ENCODE results near the gene BICD1.

BICD1 gene

DNA sequence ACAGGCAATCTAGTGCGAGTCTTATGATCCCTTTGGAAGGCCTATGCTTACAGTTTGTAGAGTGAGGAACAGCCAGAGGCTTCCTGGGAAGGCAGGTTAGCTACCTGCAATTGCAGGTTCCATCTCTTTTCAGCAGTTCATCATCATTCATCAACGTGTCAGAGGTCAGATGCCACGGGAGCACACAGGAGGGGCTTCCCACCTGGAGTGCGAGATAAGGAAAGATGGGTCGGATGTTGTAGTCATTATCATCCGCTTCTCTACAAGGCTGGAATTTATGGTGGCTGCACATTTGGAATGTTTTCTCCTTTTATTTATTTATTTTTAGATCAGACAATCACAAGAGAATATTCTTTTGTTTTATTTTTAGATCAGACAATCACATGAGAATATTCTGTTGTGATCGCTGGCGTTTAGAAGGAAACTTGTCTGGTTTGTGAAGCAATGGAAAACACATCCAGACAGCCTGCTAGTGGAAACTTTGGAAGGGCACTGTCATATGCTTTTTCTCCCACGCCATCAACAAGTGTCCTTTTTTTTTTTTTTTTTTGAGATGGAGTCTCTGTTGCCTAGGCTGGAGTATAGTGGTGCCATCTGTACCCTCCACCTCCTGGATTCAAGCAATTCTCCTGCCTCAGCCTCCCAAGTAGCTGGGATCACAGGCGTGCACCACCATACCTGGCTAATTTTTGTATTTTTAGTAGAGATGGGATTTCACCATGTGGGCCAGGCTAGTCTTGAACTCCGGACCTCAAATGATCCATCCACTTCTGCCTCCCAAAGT, 1.9 kb upstream of the BICD1 start:
- DNase-seq (ENCODE audit: low spot score) = no peak

DNA sequence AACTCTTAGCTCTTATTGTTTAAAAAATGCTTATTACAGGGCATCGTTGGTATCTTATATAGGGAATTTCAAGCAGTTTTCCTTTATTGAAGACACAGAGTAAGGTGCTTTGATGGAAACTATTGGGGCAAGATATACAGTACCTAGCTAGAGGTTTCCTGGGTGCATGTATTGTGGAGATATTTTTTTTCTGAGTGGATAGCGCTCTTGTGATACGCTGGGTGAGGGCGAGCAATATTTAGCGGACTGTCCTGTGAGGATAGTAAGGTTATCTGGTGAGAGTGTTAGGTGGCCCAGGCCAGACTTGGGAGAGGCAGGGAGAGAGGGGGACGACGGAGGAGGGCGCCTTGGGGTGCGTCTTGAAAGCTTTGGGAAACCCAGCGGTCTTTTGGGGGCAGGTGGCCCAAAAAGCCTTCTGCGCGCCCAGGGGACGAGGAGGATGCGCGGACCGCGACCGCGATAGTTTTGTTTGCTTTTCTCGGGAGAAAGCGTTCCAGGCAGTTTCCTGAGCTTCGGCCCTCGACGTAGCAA, 596 bp upstream of the BICD1 start:
- DNase-seq (ENCODE audit: low spot score) = no peak

DNA sequence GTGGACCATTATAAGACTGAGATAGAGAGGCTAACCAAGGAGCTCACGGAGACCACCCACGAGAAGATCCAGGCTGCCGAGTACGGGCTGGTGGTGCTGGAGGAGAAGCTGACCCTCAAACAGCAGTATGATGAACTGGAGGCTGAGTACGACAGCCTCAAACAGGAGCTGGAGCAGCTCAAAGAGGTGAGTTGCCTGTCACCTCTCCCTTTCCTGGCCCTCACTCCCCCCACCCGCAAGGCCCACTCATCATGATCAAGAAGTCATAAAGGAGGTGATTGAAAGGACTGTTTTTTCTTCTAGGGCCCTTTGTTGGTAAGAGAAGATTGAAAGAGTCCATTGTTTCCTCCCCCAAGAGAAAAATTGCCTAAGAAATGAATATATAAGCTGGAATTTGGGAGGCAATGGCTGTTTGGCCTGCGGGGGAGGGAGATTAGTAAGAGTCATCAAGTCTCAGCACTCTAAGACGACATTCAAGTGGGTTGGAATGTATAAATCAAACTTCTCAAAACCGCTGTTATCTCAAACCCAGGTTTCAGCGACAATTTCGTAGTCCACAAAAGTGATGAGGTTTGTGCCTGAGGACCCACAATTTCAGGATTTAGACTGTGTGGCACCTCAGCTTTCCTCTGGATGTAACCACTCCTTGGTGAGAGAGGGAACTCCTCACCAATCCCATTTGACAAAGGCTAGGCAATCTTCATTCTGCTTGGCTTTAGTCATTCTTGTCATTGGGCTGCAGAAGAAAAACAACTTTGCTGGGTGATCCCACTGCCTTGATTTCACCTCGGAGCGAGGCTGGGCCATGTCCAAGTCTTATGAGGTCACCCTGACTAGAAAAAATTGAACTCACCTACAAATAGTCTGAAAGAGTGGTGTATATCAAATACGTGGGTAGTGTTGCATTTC, 966 bp downstream of the BICD1 start:
- peak; percentile 43 for DNase-seq (ENCODE audit: low spot score)

DNA sequence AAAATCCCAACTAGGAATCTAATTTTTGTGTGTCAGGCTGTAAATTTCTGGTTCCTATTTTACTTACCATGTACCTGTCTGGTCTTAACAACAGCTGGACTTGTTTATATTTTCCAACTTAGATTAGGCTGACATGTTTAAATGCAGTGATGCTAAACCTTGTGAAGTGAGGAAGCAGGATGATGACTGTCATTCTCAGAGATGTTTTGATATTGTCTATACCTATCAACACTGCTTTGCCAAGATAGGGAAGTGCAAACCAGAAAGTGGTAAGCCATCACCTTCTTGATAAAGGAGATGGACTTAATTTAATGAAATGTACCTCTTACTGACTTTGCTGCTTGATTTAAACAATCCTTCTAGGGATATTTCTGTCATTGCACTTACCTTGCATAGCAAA, 2.1 kb downstream of the BICD1 start:
- no peak for DNase-seq (ENCODE audit: low spot score)

DNA sequence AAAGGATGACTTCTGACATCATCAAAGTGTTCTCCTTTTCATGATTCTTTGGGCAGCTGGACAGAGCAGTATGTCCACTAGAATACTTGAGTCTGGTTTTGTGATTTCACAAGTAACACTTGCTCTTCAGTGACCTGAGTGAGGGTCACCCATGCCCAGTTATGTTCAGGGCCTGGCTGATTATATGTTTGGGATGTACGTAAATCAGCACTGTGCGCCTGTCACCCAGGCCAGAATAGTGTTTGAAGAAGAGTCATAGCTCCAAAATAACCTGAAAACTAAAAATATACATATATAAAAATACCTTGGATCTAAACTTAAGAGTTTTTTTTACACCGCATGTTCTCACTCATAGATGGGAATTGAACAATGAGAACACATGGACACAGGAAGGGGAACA, 3.8 kb downstream of the BICD1 start:
- no peak for DNase-seq (ENCODE audit: low spot score)

DNA sequence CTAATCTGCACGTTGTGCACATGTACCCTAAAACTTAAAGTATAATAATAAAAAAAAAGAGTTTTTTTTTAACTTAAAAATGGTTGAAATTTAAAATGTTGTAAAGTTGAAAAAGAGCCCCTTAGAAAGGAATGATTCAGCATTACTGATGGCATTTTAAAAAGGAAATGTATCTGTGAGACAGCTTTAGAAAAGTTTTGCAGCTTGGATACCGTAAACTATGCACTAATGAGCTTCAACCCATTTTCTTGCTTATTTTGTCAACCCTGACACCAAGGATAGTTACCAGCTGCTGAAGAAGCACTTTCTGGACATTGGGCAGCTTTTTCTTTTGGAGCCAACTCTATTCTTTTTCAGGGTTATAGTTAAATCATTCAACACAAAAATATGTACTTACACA, 4.3 kb downstream of the BICD1 start:
- DNase-seq (ENCODE audit: low spot score) = no peak

DNA sequence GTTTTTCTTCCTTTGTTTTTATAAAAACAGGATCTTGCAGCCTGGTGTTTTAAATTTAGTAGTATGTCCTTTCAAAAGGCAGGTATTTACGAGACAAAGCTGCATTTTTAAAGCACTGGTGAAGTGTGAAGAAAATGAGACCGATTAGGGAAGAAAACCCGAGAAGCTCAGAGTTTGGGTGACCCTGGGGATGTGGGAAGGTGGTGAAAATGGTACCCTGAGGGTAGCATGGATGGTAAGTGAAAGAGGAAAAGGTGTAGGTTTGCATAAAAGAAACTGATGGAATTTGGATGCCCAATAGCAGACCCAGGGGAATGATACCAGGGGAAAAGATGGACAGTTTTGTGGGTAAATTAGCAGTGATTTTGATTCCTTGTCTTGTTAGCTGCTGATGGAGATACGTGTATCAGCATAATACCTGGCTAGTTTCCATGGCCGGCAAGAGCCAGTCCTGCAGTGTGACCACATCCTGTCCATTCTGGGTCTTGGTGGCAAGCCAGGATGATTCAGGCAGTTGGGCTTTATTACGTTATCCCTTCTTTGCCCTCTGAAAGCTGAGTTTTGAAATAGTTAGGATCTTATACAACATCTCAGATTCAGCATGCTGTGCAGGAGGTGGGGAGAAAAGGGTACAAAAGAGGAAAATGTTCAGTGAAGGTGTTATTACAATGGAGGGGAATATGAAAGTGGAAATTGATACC, 8.9 kb downstream of the BICD1 start:
- DNase-seq (ENCODE audit: low spot score) = peak; percentile 91

DNA sequence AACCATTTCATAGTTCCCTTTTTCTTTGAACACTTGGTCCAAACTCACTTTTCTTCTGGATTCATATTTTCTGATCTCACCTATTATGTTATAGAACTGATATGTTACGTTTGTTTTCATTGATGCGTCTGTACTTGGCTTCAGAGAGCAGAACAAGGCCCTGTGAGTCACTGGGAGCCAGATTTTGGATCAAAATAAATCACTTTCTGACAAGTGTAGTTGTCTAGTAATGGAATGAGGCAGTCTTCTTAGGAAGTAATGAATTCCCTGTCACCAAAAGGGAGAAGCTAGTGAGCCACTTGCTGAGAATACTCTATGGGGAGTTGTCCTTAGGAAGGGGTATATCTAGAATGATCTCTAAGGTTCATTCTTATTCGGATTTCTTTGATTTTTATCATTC, 10.2 kb downstream of the BICD1 start:
- DNase-seq (ENCODE audit: low spot score) = no peak

DNA sequence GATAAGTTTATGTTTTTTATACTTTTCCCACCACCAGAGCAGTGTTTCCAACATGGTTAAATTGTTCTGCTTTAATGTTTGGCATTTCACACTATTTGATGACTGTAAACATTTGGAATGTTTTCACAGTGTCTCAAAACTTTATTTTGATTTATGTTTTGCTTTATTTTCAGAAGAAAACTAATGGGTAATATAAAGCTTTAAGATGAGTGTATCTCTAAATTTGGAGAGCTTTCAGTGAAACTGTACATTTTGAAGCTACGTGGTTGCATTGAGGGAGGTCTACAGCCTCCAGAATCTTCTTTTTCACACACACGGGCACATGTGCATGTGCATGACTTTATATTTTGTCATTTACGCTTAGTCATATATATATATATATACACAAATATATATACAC, 10.7 kb downstream of the BICD1 start:
- DNase-seq (ENCODE audit: low spot score) = no peak

DNA sequence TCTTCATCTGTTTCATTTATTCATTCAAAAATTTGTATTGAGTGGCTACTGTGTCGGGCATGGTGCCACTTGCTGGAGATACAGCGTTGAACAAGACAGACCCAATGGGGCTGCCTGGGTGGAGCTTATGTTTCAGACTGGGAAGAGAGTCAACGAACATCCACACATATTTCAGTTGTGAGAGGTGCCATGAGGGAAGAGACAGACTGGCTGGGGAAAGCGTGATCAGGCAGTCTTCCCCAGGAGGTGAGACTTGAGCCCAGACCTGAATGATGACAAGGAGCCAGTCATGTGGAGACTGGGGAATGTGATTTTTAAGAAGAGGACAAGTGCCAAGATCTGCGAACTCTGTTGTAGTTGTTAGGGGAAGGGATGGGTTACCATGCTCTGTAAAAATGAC, 12.2 kb downstream of the BICD1 start:
- DNase-seq (ENCODE audit: low spot score) = no peak

DNA sequence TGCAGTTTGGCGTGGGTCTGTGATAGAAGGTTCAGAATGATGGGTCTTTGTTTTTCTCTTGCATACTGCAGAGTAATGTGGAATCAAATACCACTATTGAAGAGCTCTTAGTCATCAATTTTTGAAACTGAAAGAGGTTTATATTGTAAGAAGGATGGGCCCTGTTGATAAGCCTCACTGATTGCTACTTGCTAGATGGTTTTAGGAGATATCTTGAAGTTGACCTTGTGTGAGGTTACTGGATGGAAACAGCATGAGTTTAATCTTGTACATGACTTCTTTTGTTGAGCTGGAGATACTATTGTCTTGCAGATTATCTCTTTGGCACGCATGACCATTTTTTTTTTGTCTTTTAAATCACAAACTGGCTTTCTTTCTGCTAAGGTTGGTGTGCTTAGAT, 13.8 kb downstream of the BICD1 start:
- no peak for DNase-seq (ENCODE audit: low spot score)

DNA sequence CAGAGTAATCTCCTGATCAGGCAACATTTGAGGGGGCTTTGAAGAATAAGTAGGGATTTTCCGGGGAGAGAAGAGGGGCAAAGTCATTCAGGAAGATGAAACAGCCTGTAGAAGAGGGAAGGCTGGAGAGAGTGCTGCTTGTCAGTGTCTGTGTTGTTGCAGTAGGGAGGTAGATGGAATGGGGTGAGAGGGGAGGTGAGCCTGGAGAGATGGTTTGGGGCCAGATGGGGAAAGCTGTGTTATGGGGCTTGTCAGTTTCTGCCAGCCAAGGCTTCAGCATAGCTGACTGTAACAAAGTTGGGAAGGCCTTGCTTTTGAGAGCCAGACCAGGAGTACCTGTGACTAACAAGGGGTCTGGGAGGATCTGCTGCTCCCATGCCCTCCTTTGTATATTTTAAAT, 18.0 kb downstream of the BICD1 start:
- DNase-seq (ENCODE audit: low spot score) = no peak

DNA sequence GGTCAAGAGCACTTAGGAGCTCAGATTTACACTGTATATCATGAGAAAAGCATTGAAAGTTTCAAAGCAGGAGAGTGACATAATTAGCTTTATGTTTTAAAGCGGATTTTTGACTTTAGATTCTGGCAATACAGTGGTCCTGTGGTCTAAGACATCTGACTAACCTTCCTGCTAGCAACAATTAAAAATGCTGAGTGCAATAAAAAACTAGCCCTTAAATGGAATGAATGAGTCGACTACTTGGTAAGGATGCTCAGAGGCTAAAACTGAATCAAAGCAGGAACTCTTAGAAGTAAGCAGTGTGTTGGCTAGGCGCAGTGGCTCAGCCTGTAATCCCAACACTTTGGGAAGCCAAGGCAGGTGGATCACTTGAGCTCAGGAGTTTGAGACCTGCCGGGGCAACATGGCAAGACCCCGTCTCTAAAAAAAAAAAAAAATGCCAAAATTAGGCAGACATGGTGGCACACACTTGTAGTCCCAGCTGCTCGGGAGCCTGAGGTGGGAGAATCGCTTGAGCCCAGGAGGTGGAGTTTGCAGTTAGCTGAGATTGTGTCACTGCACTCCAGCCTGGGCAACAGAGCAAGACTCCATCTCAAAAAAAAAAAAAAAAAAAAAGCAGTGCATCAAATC, 18.9 kb downstream of the BICD1 start:
- no peak for DNase-seq (ENCODE audit: low spot score)

DNA sequence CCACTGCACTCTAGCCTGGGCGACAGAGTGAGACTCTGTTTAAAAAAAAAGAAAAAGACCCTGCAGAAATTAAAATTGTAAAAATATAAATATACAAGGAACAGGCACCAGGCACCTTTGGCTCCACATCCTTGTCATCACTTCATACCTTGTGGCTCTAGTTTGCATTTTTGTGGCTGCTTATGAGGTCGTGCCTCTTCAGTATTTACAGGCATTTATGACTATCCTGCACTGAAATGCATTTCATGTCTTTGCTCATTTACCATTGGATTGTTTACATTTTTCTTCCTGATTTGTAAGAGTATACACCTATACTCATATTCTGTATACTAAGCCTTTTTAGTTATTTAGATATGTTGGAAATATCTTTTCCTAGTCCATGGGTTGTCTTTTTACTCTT, 20.1 kb downstream of the BICD1 start:
- DNase-seq (ENCODE audit: low spot score) = no peak

DNA sequence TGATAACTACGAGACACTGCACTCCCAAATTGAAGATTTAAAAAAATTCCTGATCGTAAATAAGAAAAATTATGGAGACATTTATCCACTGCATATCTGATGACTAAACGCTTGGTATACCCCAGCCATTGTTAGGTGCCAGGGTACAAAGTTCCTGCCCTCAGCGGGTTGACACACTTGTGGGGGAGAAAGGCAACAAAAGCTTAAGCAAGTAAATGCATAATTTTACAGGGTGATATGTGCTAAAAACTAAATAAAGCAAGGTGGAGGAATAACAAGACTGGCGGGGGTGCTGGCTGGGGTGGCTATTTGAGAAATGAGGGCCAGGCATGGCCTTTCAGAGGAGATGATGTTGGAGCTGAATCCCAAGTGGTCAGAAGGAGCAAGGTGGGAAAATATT, 25.0 kb downstream of the BICD1 start:
- DNase-seq (ENCODE audit: low spot score) = no peak

DNA sequence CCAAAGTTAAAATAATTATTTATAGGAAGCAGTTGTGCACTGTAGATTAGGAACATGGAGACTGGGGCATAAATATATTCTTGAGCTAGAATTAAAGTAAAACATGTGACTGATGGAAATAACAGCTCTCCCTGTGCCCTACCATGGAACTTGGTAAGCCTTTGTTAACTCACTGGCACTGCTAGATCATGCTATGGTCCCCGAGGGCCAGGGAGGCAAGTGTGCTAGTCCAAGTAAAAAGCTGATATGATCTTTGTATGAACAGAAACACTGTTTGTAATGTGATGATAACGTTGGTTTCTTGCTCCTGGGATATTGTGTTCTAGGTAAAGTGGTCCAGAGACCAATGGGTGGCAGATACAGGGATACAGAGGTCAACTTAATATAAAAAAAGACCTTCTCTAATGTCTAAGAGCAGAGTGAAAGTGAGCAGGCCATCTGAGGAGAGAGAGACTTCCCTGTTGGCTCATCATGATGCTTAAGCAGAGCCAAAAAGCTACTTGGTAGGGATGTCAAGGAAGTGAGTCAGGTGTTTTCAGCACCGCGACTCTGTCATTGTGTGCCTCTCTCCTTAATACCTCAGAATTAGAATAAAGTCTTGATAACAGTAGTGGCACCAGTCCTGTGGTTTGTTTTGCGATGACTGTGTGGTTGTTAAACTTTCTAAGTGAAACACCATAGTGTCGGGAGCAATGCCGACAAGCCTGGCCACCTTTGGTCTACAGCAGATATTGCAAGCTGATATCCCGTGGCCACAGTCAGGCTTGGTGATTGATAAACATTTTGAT, 27.6 kb downstream of the BICD1 start:
- DNase-seq (ENCODE audit: low spot score) = peak; percentile 36

DNA sequence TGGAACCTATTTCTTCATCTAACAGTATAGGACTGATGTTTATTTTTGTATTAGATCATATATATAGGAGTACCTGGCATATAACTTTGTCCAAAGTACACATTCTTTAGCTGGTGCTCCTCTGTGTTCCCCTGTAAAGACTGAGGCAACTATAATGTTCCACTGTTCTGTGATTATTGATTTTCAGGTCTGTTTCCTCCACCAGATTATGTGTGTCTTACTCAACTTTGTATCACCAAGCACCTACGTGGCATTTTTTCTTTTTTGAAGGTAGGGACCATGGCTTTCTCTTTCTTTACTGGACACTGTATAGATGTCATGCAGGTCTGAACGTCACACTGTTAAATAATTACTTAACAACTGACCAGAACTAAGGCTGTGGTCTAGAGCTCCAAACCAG, 29.3 kb downstream of the BICD1 start:
- DNase-seq (ENCODE audit: low spot score) = no peak

DNA sequence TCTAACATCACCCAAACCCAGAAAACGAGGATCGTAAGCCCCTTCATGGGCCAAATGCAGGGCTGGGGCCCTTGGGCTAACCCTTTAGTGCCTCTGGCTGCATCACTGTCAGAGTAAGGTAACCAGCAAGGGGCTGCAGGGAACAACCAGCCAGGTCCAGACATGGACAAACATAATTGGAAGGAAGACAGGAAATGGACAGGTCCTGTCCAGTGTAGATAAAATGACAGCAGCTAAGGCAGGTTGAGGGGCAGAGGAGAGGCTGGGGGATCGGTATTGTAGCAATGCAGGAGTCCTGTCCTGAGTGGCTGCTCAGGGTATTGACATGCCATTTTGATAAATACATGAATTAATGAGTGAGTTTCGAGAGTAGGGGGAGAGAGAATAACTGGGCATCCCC, 29.8 kb downstream of the BICD1 start:
- DNase-seq (ENCODE audit: low spot score) = no peak

DNA sequence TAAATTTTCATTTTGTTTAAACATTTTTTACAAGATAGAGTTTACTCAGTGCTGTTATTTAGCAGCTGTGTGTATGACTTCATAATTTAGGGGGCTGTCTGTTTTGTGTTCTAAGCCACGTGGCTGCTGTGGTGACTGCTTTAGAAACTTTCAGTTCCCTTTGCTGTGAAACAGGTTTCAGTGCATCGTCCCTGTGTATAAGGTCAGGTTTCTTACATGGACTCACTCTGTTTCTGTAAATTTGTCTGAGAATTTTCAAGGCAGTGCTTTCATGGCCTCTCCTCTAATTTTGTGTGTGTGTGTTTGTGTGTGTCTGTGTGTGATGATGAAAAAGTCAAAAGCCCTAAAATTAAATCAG, 32.4 kb downstream of the BICD1 start:
- DNase-seq (ENCODE audit: low spot score) = no peak

DNA sequence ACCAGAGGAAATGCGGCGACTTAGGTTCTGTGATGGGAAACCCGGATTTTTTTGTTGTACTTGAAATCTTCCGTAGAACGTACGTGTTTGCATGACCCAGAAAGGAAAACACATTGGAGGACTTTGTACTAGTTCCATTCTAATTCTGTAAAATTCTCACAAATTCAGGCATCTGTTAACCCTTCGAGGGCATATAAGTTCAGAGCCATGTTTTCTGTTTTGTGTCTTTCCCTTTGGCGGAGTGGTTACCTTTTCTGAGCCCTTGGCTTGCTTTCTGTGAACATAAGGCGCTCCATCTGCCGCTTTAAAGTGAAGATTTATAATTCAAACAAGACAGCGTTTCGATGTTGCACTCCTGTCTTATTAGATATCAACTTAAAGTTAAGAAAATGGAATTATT, 34.2 kb downstream of the BICD1 start:
- no peak for DNase-seq (ENCODE audit: low spot score)

DNA sequence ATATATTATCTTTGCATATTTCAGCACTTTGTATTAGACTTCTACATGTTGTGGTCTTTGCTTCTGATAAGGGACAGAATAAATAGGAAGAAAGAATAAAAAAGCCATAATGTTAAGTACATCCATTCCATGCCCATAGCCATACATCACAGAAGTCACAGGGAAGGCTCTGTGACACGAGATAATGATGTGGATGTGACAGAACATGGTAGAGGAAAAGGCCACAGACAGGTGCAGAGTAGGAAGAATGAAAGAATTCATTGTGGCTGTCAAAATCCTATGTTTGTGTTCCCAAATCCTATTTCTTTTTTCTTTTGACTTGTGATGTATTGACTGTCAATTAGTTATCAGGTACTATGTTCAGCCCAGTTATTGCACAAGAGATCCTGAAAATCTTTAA, 38.4 kb downstream of the BICD1 start:
- no peak for DNase-seq (ENCODE audit: low spot score)

Data from kidney capillary endothelial cell (primary cell).